ENCODE data around the gene RAB1B.

RAB1B gene

DNA sequence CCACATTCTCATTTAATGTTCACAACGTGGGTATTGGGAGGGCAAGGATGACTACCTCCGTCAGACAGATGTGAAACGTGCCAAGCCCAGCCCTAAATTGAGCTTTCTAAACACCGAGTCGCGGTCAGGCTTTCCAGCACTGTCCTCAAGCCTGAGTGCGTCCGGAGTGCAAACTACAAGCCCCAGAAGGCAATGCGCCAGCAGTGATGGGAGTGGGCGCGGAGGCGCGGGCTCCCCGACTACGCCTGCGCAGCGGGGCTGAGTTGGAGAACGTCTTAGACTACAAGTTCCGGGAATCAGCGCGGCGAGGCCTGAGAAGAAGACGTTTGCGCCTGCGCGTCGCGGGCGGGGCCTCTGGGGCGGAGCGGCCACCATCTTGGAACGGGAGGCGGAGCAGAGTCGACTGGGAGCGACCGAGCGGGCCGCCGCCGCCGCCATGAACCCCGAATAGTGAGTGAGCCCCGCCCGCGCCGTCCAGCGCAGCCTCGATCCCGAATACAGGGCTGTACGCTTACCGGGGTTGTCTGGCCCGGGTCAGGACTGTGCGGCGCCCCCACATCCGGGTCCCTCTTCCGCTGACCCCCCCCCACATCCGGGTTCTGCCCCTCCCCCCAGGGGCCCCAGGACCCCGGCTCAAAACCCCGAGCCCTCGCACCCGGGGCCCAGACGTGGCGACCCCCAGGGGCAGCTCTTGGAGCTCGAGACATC, at the start of gene RAB1B:
TSS of gene RAB1B (plus strand) at position 396 of the 708 bp plus-strand sequence. CDS start at position 437, 41 bp downstream.
- DNase-seq = peak; percentile 99

DNA sequence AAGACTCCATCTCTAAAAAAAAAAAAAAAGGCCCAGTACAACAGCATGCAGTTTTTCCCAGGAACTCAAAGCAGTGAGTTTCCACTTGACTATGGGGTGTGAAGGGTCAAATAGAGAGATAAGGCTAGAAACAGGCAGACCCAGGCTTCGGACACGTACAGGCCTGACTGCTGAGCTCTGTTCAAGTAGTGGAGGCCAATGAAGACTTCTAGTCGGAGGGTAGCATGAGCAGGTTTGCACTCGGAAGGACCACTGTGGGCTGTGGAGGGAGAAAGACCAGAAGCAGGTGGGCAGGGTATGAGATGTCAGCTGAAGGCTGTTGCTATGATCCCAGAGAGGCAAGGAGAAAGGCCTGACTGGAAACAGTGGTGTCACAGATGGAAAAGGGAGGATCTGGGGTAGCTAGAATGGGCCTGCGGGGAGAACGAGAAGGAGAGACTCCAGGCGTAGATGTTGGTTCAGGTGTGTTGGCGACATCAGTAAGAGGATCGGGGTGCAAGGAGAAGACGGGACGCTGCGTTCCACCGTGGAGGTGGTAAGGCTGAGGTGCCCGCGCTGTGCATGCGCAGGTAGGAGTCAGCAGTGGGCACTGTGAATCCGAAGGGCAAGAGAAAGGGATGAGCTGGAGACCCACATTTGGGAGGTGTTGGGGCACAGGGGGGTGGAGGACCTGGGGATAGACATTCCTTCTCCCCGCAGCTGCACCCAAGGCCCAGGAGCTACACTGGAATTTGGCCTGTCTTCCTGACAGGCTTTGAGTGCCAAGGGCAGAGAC, 49.4 kb upstream of the RAB1B start:
- no peak for DNase-seq

DNA sequence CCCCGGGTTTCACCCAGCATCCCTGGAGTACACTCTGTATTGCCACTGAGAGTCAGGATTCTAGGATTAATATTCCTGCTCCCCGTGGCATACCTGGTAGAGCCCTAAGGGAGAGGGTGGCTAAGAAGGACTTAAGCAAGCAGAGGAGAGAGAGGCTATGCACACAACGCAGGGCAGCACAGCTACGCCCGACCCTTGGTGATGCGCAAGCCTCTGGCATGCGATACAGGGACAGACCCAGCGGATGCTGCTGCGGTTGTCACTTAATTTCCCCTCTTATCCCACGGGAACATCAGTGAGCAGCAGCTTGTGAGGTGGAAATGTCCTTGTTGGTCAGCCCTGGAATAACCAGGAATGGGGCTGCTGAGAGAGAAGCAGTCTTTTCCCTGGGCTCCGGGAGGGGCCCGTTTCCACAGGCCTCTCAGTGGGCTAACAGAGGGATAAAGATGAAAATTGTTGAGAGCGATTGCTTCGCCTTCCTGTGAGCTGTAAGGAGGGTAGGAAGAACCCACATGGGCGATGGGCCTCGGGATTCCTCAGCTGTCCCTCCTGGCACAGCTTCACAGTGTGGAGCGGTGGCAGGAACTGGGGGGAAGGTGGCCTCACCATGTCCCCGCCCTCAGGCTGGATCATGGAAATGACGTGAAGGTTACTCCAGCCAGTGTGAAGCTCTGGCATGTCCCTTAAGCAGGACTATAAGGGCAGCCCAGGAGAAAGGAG, 48.4 kb upstream of the RAB1B start:
- no peak for DNase-seq

DNA sequence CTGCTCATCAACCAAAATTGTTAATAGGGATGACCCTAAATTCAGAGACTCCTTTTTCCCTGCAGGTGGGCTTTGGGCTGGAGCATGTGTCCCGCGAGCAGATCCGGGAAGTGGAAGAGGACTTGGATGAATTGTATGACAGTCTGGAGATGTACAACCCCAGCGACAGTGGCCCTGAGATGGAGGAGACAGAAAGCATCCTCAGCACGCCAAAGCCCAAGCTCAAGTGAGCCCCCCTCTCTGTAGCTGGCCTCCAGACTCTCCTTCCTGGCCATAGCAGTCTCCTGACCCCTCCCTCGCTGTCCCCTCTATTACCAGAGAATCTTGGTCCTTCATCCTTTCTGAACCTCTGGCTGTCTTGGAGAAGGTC, 47.9 kb upstream of the RAB1B start:
- DNase-seq = no peak

- DNase-seq = no peak
Measured at GRCh38 chr11:66221012-66221411, 47.4 kb upstream of the RAB1B start.

GRCh38 chr11:66221726-66222236, 46.7 kb upstream of the RAB1B start:
- DNase-seq = no peak

DNA sequence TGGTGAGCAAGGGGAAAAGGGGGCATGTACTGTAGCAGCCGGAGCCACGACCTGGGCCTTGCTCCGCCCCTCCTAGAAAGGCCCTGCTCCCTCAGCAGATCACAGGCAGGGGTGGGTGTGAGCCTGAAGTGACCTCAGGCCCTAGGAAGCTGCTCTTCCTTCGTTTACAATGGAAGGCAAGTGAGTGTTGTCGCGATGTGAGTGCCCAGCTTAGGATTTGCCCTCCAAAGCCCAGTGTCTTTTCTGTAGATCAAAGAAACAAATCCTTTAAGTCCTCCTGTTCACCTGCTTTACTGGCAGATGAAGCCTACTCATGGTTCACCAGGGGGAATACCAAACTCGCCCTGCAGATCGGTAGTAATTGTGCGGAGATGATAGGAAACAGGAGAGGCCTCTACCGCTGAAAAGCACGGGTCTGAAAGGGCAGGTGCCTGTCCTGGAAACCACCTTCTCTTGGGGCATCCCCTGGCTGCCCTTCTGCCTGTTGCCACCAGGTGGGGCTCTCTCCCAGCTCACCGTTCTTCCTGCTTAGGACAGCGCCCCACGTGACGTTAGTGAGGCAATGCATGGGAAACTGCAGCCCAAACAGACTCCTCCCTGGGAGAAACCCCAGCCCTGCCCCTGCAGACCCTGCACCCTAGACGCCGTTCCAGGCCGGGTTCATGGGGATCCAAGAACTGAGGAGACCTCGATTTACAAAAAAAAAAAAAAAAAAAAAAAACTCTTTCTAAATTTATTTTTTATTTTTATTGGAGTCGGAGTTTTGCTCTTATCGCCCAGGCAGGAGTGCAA, 45.9 kb upstream of the RAB1B start:
- DNase-seq = peak; percentile 92

DNA sequence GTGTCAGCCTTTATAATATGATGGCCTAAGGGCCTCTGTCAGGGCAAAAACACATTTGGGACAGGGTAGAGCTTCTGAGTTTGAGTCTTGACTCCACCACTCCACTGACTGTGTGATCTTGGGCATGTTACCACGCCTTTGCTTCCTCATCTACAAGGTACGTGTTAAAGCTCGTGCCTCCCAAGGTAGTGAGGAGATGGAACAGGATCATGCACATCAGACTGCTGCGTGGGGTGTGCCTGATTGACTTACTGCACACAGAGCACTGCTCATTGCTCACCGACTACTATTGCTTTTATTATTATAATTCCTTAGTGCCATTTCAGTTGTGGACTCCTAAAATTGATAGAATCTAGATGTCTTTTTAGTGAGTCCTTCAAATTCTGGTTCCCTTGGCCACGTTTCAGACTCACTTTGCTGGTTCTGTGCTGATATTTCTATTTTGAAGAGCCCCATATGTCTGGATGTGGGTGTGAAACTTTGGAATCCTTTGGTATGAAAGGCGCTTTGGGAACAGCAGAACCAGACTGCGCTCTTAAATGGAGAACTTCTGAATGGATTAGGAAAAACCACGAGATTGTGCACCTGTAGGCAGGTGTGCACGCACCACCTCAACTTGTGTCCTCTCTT, 44.1 kb upstream of the RAB1B start:
- no peak for DNase-seq

DNA sequence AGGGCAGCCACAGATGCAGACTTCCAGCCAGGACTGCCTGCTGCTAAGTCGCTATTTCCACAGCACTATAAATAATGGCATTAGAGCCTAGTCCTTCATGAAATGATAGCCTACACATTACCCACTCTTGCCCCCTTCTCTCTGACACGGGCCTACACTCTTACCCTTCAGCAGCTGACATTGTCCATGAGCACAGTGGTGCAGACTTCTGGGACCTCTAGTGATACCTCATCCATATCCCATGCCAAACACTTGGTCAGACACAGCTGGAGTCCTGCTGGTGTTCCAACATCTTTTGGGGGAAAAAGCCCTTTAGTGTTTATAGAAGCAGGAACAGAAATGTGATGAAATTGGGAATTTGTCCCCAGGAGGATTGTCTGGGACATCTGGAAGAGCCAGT, 43.4 kb upstream of the RAB1B start:
- DNase-seq = no peak

- no peak for DNase-seq
Measured at GRCh38 chr11:66226101-66226500, 42.3 kb upstream of the RAB1B start.

- no peak for DNase-seq
Measured at GRCh38 chr11:66227700-66228099, 40.7 kb upstream of the RAB1B start.

GRCh38 chr11:66228521-66228920, 39.9 kb upstream of the RAB1B start:
- no peak for DNase-seq

DNA sequence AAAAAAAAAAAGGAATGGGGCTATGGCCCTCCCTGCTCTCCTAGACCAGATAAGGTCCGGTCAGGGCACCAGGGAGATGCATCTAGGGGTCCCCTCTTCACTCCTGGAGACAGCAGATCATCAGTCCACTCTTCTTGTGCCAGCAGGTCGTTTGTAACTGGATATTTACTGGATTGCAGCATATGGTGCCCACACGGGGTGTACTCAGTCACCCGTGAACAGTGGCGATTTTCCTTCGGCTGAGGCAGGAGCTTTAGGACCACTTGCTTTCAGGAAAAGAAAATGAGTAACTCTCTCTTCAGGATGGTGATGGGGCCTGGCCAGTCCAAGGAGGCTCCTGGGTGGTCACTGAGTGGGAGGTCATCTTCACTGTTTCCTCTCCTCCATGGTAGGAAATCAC, 38.3 kb upstream of the RAB1B start:
- DNase-seq = no peak

DNA sequence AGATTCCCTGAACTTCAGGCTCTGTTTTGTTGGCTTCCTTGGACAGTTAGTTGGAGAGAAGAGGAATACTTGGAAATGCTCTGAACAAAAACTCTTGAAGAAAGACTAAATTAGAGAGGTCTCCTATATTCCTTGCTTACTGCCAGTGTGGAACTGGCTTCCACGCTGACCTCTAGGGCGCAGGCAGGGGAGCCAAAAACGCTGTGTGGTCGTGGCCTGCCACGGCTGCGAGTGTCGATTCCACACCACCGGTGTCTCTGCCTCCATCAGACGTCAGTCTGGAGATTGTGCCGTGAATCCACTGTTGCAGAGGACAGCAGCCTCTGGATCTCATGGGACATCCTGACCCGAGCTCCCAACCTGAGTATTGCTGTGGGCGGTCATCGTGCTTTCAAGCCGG, 37.5 kb upstream of the RAB1B start:
- no peak for DNase-seq

GRCh38 chr11:66231561-66231960, 36.9 kb upstream of the RAB1B start:
- no peak for DNase-seq

DNA sequence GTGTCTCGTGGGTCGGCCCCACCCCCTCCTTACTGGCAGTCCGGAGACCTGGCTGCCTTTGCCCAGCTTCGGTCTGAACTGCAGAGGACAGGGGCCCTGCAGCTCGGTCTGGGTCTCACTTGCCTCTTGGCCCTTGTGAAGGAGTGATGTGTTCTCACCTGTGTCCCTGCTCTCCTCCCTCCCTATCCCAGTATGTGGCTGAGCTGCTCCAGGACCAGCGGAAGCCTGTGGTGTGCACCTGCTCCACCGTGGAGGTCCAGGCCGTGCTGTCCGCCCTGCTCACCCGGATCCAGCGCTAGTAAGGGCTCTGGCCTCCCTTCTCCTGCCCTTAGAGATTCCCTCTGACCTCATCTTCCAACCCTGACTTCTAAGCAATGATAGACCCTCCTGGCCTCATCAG, 35.7 kb upstream of the RAB1B start:
- DNase-seq = no peak

- no peak for DNase-seq
Measured at GRCh38 chr11:66233301-66233700, 35.1 kb upstream of the RAB1B start.

- no peak for DNase-seq
Measured at GRCh38 chr11:66235141-66235540, 33.3 kb upstream of the RAB1B start.

GRCh38 chr11:66237867-66238266, 30.6 kb upstream of the RAB1B start:
- no peak for DNase-seq

- DNase-seq = no peak
Measured at GRCh38 chr11:66238786-66239413, 29.5 kb upstream of the RAB1B start.

- no peak for DNase-seq
Measured at GRCh38 chr11:66239511-66239910, 28.9 kb upstream of the RAB1B start.
